ENCODE data around the gene EPHB1. TPM values are rescaled to one million over a fixed set of nuclear protein-coding genes. Genes with fewer than 3 reads are reported as not detected.
A peak's percentile ranks its signal among the peaks of the same experiment; 100 is the strongest.

The EPHB1 gene
- under 1 TPM in 4 of 5 donors, not detected in 1; 0.28 to 0.72 (median 0.31) TPM for total RNA-seq
- 0.24 TPM for total RNA-seq (2013)
- total RNA-seq, result 0 to 0.45 (median 0.07) reads per million in 29 experiments

GRCh38 chr3:134794950-134795745, at the start of gene EPHB1:
Gene EPHB1 (plus strand): TSS chr3:134795260.
- peak within 1 kb of the TSS; percentile 27 to 67 for H3K4me3 ChIP-seq (ENCODE audit: control insufficient read depth in 1 of 2, extremely low read depth in 1 of 2, low read length in 1 of 2)
- POLR2A ChIA-PET, result no interaction called here
- peaks cover 0 to 17% of the 10 kb centered on the region in 2 experiments for H3K4me1 ChIP-seq (ENCODE audit: control insufficient read depth in 1 of 2, extremely low read depth in 1 of 2, insufficient read depth in 2 of 2, low read length in 2 of 2)
- Mint-ChIP-seq H3K4me3 (peak within 1 kb of the TSS; percentile 66 to 83 (median 77)), H3K27me3 (peaks cover 39 to 43% of the 10 kb centered on the region in 2 donors), H3K36me3 (no peaks in the 10 kb centered on the region), H3K27ac (no peak within 1 kb of the TSS), H3K9me3 (no peaks in the 10 kb centered on the region), H3K4me1 (peaks cover 9 to 12% (median 9%) of the 10 kb centered on the region in 3 donors)
- H3K27ac ChIP-seq (ENCODE audit: low read length), result no peak within 1 kb of the TSS
- no peaks in the 10 kb centered on the region for H3K9me3 ChIP-seq
- WGBS (ENCODE audit: insufficient coverage), result under 1% methylated on average over 58 of the region's 70 CpGs
- DNase-seq (peak in 26 of 35 experiments; percentile 4 to 46 (median 22)), ATAC-seq (replicated peaks in 1 of 4) (peak; percentile 41 to 69 (median 59))
- peaks cover 3 to 57% of the 10 kb centered on the region in 2 experiments for H3K27me3 ChIP-seq (replicated peaks in 1 of 2; ENCODE audit: control insufficient read depth in 2 of 2, extremely low read depth in 1 of 2, insufficient read depth in 2 of 2, low read length in 1 of 2)
- H3K36me3 ChIP-seq (ENCODE audit: control insufficient read depth in 2 of 2, extremely low read depth in 1 of 2, insufficient read depth in 1 of 2, low read length in 1 of 2), result no peaks in the 10 kb centered on the region
- CTCF ChIA-PET, result interaction anchor here (0.9 to 1.5 kb wide), 3 partner anchors 40 to 1247 kb away, joined by 3 to 5 read pairs (median 3); no protein-coding TSS in a partner anchor

- 80% methylated on average over 1 of the region's 1 CpG for WGBS (ENCODE audit: insufficient coverage)
- Histone ChIP-seq H3K4me1 (ENCODE audit: control insufficient read depth in 1 of 2, extremely low read depth in 1 of 2, insufficient read depth in 2 of 2, low read length in 2 of 2) (no peaks in the 10 kb centered on the region), H3K27me3 (replicated peaks in 1 of 2; ENCODE audit: control insufficient read depth in 2 of 2, extremely low read depth in 1 of 2, insufficient read depth in 2 of 2, low read length in 1 of 2) (peaks cover 0 to 14% of the 10 kb centered on the region in 2 experiments), H3K4me3 (ENCODE audit: control insufficient read depth in 1 of 2, extremely low read depth in 1 of 2, low read length in 1 of 2) (no peak overlapping the region), H3K27ac (ENCODE audit: low read length) (no peak overlapping the region), H3K36me3 (ENCODE audit: control insufficient read depth in 2 of 2, extremely low read depth in 1 of 2, insufficient read depth in 1 of 2, low read length in 1 of 2) (no peaks in the 10 kb centered on the region), H3K9me3 (no peaks in the 10 kb centered on the region)
- DNase-seq, result no peak
- no peak overlapping the region for H3K4me3 Mint-ChIP-seq
- peaks cover 6 to 11% of the 10 kb centered on the region in 2 donors for H3K27me3 Mint-ChIP-seq
- ChIA-PET CTCF (no interaction called here), POLR2A (interaction anchor here in 1 of 2 donors (0.7 kb wide), 1 partner anchor 30 kb away, joined by 3 read pairs; no protein-coding TSS in a partner anchor)
- no peak overlapping the region for H3K27ac Mint-ChIP-seq
- ATAC-seq (replicated peaks in 1 of 4), result no peak
- H3K4me1 Mint-ChIP-seq, result no peaks in the 10 kb centered on the region
- peaks cover 0 to 6% (median 2%) of the 10 kb centered on the region in 3 donors for H3K9me3 Mint-ChIP-seq
- H3K36me3 Mint-ChIP-seq, result no peaks in the 10 kb centered on the region
These were observed 46.4 kb upstream of the EPHB1 start for GRCh38 chr3:134748698-134749097.

GRCh38 chr3:134749174-134749573, 45.9 kb upstream of the EPHB1 start:
- peaks cover 6 to 11% of the 10 kb centered on the region in 2 donors for H3K27me3 Mint-ChIP-seq
- DNase-seq (no peak), ATAC-seq (replicated peaks in 1 of 4) (no peak)
- Histone ChIP-seq H3K9me3 (no peaks in the 10 kb centered on the region), H3K36me3 (ENCODE audit: control insufficient read depth in 2 of 2, extremely low read depth in 1 of 2, insufficient read depth in 1 of 2, low read length in 1 of 2) (no peaks in the 10 kb centered on the region), H3K4me1 (ENCODE audit: control insufficient read depth in 1 of 2, extremely low read depth in 1 of 2, insufficient read depth in 2 of 2, low read length in 2 of 2) (no peaks in the 10 kb centered on the region), H3K4me3 (ENCODE audit: control insufficient read depth in 1 of 2, extremely low read depth in 1 of 2, low read length in 1 of 2) (no peak overlapping the region), H3K27me3 (replicated peaks in 1 of 2; ENCODE audit: control insufficient read depth in 2 of 2, extremely low read depth in 1 of 2, insufficient read depth in 2 of 2, low read length in 1 of 2) (peaks cover 0 to 14% of the 10 kb centered on the region in 2 experiments), H3K27ac (ENCODE audit: low read length) (no peak overlapping the region)
- ChIA-PET CTCF (no interaction called here), POLR2A (interaction anchor here in 1 of 2 donors (0.7 kb wide), 1 partner anchor 30 kb away, joined by 3 read pairs; no protein-coding TSS in a partner anchor)
- H3K4me3 Mint-ChIP-seq, result no peak overlapping the region
- H3K27ac Mint-ChIP-seq, result no peak overlapping the region
- WGBS (ENCODE audit: insufficient coverage), result 60% methylated on average over 1 of the region's 2 CpGs
- no peaks in the 10 kb centered on the region for H3K36me3 Mint-ChIP-seq
- H3K4me1 Mint-ChIP-seq, result no peaks in the 10 kb centered on the region
- H3K9me3 Mint-ChIP-seq, result peaks cover 0 to 6% (median 2%) of the 10 kb centered on the region in 3 donors

GRCh38 chr3:134749802-134750553, 45.1 kb upstream of the EPHB1 start:
- ChIA-PET CTCF (no interaction called here), POLR2A (no interaction called here)
- no peaks in the 10 kb centered on the region for H3K9me3 ChIP-seq
- no peaks in the 10 kb centered on the region for H3K36me3 ChIP-seq (ENCODE audit: control insufficient read depth in 2 of 2, extremely low read depth in 1 of 2, insufficient read depth in 1 of 2, low read length in 1 of 2)
- H3K4me3 ChIP-seq (ENCODE audit: control insufficient read depth in 1 of 2, extremely low read depth in 1 of 2, low read length in 1 of 2), result no peak overlapping the region
- no peaks in the 10 kb centered on the region for H3K4me1 ChIP-seq (ENCODE audit: control insufficient read depth in 1 of 2, extremely low read depth in 1 of 2, insufficient read depth in 2 of 2, low read length in 2 of 2)
- no peaks in the 10 kb centered on the region for H3K4me1 Mint-ChIP-seq
- no peaks in the 10 kb centered on the region for H3K36me3 Mint-ChIP-seq
- no peak overlapping the region for H3K4me3 Mint-ChIP-seq
- DNase-seq (no peak), ATAC-seq (replicated peaks in 1 of 4) (no peak)
- peaks cover 0 to 6% (median 2%) of the 10 kb centered on the region in 3 donors for H3K9me3 Mint-ChIP-seq
- no peak overlapping the region for H3K27ac ChIP-seq (ENCODE audit: low read length)
- 76% methylated on average over 5 of the region's 7 CpGs for WGBS (ENCODE audit: insufficient coverage)
- H3K27me3 Mint-ChIP-seq, result peaks cover 6 to 11% of the 10 kb centered on the region in 2 donors
- no peak overlapping the region for H3K27ac Mint-ChIP-seq
- peaks cover 0 to 18% of the 10 kb centered on the region in 2 experiments for H3K27me3 ChIP-seq (replicated peaks in 1 of 2; ENCODE audit: control insufficient read depth in 2 of 2, extremely low read depth in 1 of 2, insufficient read depth in 2 of 2, low read length in 1 of 2)

GRCh38 chr3:134751831-134752230, 43.2 kb upstream of the EPHB1 start:
- no peak overlapping the region for H3K27ac ChIP-seq (ENCODE audit: low read length)
- H3K27me3 ChIP-seq (replicated peaks in 1 of 2; ENCODE audit: control insufficient read depth in 2 of 2, extremely low read depth in 1 of 2, insufficient read depth in 2 of 2, low read length in 1 of 2), result peaks cover 0 to 24% of the 10 kb centered on the region in 2 experiments
- Mint-ChIP-seq H3K27ac (no peak overlapping the region), H3K36me3 (no peaks in the 10 kb centered on the region), H3K27me3 (peaks cover 6 to 8% of the 10 kb centered on the region in 2 donors), H3K4me3 (no peak overlapping the region), H3K9me3 (peaks cover 0 to 2% (median 0%) of the 10 kb centered on the region in 3 donors), H3K4me1 (no peaks in the 10 kb centered on the region)
- DNase-seq (no peak), ATAC-seq (replicated peaks in 1 of 4) (no peak)
- H3K36me3 ChIP-seq (ENCODE audit: control insufficient read depth in 2 of 2, extremely low read depth in 1 of 2, insufficient read depth in 1 of 2, low read length in 1 of 2), result no peaks in the 10 kb centered on the region
- POLR2A ChIA-PET, result no interaction called here
- CTCF ChIA-PET, result no interaction called here
- H3K9me3 ChIP-seq, result no peaks in the 10 kb centered on the region
- no CpG with 5 or more reads among the region's 2 CpGs for WGBS (ENCODE audit: insufficient coverage)
- H3K4me3 ChIP-seq (ENCODE audit: control insufficient read depth in 1 of 2, extremely low read depth in 1 of 2, low read length in 1 of 2), result no peak overlapping the region
- no peaks in the 10 kb centered on the region for H3K4me1 ChIP-seq (ENCODE audit: control insufficient read depth in 1 of 2, extremely low read depth in 1 of 2, insufficient read depth in 2 of 2, low read length in 2 of 2)

- no peak overlapping the region for H3K4me3 Mint-ChIP-seq
- Histone ChIP-seq H3K27ac (ENCODE audit: low read length) (no peak overlapping the region), H3K27me3 (replicated peaks in 1 of 2; ENCODE audit: control insufficient read depth in 2 of 2, extremely low read depth in 1 of 2, insufficient read depth in 2 of 2, low read length in 1 of 2) (peaks cover 0 to 28% of the 10 kb centered on the region in 2 experiments), H3K36me3 (ENCODE audit: control insufficient read depth in 2 of 2, extremely low read depth in 1 of 2, insufficient read depth in 1 of 2, low read length in 1 of 2) (no peaks in the 10 kb centered on the region), H3K9me3 (no peaks in the 10 kb centered on the region), H3K4me1 (ENCODE audit: control insufficient read depth in 1 of 2, extremely low read depth in 1 of 2, insufficient read depth in 2 of 2, low read length in 2 of 2) (no peaks in the 10 kb centered on the region), H3K4me3 (ENCODE audit: control insufficient read depth in 1 of 2, extremely low read depth in 1 of 2, low read length in 1 of 2) (no peak overlapping the region)
- no peak for ATAC-seq (replicated peaks in 1 of 4)
- no peaks in the 10 kb centered on the region for H3K36me3 Mint-ChIP-seq
- H3K27ac Mint-ChIP-seq, result no peak overlapping the region
- CTCF ChIA-PET, result interaction anchor here in 1 of 2 donors (0.7 kb wide), 1 partner anchor 933 kb away, joined by 3 read pairs; no protein-coding TSS in a partner anchor
- POLR2A ChIA-PET, result no interaction called here
- H3K27me3 Mint-ChIP-seq, result peaks cover 8 to 11% of the 10 kb centered on the region in 2 donors
- DNase-seq, result no peak
- no peaks in the 10 kb centered on the region for H3K4me1 Mint-ChIP-seq
- no peaks in the 10 kb centered on the region for H3K9me3 Mint-ChIP-seq
- 74% methylated on average over 8 of the region's 9 CpGs for WGBS (ENCODE audit: insufficient coverage)
These were observed 42.1 kb upstream of the EPHB1 start for GRCh38 chr3:134752761-134753461.

Data from T-cell (primary cell).